ENCODE results near the gene TESK2.
"Not testable (repeated sequence)": the region's sequence is repeated elsewhere in the genome, so short reads cannot be mapped to it uniquely, and the experiment has no call there.

The TESK2 gene

DNA sequence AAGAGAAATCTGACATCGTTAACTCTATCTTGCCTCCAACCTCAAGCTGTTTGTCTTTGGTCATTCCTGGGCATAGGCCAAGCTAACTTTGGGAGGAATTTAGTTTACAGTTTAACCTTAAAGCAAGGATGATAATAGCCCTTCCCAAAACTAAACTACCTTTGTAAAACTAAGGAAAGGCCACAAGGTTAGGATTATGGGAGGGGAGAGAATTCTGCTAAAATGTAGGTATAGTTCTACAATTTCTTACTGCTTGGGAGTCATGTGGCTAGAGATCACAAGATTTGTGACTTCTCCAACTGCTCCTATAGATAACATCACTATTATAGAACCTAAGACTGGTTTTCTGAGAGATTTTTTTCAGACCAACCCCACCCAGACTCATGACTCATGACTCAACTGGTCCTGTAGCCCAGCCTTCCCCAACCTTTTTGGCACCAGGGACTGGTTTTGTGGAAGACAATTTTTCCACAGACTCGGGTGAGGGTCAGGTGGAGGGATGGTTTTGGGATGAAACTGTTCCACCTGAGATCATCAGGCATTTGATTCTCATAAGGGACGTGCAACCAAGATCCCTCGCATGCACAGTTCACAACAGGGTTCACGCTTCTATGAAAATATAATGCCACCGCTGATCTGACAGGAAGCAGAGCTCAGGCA is 80.0 kb downstream of the TESK2 start:
- no peak for DNase-seq

DNA sequence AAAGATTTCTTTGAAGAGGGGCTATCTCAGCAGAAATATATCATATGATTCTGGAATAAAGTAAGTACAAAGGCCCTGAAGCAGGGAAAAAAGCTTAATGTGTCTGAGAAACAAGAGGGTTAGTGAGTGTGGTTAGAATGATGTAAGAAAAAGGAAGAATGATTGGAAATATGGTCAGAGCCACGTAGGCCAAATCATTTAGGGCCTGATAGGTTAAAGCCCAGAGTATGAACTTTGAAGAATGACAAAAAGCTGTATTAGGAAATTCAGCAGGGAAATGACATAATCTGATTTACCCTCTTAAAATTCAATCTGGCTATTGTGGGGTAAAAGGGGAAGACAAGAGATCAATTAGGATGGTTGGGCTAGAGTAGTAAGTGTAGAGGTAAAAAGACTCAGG is 81.7 kb downstream of the TESK2 start:
- DNase-seq = no peak

DNA sequence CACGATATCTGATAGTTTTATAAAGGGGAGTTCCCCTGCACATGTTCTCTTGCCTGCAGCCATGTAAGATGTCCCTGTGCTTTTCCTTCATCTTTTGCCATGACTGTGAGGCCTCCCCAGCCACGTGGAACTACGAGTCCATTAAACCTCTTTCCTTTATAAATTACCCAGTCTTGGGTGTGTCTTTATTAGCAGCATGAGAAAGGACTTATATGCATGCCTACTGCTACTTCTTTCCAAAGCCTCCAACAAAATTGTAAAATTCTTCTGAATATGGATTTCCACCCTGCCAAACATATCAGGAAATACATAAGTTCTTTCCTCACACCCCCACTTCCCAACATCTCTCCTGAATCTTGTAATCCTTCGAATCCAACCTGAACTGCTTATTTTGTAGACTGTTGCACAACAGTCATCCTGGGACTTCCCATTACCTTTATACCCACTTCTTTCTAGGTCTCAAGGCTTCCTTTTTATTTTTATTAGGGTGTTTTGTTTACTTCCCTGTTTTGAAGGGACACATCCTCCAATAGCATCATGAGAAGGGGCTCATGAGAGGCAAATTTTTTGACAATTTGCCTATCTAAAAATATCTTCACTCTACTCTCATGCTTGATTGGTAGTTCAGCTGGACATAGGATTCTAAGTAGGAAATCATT is 83.2 kb downstream of the TESK2 start:
- peak; percentile 13 to 43 for DNase-seq

- DNase-seq = no peak
Measured at GRCh38 chr1:45405636-45406035, 85.3 kb downstream of the TESK2 start.

DNA sequence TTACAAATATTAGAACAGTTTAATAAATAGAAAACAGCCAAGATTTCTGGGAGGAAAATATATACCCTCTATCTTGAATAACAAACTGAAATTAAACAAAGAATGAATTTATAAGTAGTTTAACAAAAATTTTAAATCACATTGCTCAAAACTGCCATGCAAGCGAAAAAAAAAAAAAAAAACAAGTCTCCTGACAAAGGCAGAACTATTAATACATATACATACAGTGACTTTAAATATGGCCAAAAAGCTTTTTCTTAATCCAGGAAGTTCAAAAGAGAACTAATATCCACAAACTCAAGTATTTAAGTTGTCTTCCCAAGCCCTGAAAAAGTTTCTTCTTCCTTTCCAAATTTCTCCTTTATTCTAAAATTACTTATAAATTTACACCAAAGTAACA is 87.2 kb downstream of the TESK2 start:
- DNase-seq = no peak

DNA sequence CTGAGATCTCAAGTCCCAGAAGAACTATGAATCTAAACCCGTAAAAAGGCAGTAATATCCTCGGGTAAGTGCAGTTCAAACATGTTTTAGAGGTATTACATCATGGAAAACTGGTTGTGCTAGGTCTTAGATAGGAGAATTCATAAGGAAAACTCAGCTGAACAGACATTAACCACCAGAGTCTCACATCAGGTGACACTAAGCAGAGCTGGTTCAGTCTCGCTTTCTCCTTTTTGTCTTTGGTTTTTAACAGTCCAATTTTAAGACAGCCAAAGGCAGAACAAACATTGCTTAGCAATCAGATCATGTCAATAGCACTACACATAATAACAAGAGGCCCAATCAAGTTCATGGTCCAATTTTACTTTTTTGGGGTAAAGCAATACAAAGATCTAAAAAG is 87.7 kb downstream of the TESK2 start:
- DNase-seq = no peak

- no peak for DNase-seq
Measured at GRCh38 chr1:45401524-45401923, 89.4 kb downstream of the TESK2 start.

DNA sequence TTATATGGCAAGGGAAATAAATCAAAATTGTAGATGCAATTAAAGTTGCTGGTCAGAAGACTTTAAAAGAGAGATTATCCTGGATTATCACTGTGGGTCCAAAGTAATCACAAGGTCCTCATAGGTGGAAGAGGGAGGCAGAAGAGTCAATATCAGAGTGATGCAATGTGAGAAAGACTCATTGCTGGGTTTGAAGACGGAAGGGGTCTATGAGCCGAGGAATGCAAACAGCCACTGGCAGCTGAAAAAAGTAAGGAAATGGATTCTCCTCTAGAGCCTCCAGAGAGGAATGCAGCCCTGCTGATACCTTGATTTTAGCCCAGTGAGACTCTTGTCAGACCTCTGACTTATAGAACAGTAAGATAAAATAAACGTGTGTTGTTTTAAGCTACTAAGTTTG is 90.9 kb downstream of the TESK2 start:
- DNase-seq = no peak

GRCh38 chr1:45397285-45397684 is 93.7 kb downstream of the TESK2 start:
- no peak for DNase-seq

DNA sequence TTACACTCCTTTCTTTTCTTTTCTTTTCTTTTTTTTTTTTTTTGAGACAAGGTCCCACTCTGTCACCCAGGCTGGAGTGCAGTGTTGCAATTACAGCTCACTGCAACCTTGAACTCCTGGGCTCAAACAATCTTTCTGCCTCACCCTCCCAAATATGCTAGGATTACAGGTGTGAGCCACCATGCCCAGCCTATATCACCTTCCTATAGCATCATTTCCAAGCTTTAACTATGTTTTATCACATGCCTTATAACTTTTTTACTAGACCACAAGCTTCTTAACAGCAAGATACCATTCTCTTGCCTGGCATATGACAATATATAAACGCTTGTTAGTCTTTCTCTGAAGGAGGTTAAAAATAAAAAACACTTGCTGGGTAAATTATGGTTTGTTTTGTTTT is 95.4 kb downstream of the TESK2 start:
- no peak for DNase-seq

DNA sequence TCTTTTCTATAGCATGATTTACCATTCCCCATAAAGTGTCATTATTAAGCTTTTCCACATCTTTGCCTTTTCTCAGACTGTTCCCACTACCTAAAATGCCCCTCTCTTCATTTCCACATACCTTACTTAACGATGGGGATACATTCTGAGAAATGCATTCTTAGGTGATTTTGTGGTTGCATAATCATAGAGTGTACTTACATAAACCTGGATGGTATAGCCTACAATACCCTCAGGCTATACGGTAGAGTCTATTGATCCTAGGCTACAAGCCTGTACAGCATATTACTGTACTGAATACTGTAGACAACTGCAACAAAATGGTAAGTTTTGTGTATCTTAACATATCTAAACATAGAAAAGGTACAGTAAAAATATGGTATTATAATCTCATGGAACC is 95.9 kb downstream of the TESK2 start:
- DNase-seq = no peak

DNA sequence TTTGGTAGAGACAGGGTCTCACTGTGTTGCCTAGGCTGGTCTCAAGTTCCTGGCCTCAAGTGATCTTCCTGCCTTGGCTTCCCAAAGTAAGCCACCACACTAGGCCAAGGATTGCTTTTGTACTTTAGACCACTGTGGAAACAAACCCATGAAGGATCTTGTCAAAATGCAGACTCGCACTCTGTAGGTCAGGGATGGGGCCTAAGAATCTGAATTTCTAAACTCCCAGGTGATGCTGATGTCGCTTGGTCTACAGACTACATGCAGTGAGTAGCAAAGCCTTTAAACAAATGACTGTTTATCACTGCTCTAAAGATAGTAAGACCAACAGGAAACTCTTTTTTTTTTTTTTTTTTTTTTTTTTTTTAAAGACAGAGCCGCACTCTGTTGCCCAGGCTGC is 96.6 kb downstream of the TESK2 start:
- no peak for DNase-seq

GRCh38 chr1:45393718-45394302 is 97.2 kb downstream of the TESK2 start:
- DNase-seq = no peak

GRCh38 chr1:45386219-45386618 is 104.7 kb downstream of the TESK2 start:
- no peak for DNase-seq

- DNase-seq = peak; percentile 67 to 68
Measured at GRCh38 chr1:45385302-45385701, 105.7 kb downstream of the TESK2 start.

- DNase-seq = not testable (repeated sequence)
Measured at GRCh38 chr1:45384213-45384612, 106.8 kb downstream of the TESK2 start.

DNA sequence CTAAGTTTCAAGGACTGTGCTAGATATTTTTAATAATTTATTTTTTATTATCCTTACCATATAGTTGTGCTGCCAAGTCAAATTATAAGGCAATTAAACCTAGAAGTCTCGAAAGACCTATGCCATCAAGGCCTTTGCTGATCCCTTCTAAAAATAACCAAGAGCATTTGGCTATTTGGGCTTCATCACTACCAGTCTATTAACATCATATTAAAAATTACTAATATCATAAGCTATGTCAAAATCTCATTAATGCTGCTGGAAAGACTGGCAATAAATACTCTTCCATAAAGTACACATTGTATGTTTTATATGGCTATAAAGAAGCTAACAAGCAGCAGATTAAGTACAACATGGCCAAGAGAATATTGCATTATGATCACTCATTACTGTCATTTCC is 107.8 kb downstream of the TESK2 start:
- no peak for DNase-seq

DNA sequence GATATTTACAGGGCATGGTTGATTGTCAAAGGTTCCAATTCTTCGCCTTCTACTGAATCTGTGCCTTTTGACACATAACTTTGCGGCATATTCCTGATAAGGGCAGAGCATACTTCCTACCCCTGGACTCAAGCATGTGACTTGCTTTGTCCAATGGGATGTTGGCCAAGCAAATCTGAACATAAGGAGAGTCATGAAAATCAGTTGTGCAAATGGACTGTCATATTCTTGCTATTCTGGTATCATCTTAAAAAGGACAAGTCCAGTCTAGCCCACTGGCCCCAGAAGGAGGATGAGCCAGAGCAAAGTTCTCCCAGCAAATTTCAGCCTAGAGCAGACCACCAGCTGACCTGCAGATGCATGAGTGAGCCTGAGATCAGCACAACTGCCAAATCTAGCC is 109.7 kb downstream of the TESK2 start:
- no peak for DNase-seq

DNA sequence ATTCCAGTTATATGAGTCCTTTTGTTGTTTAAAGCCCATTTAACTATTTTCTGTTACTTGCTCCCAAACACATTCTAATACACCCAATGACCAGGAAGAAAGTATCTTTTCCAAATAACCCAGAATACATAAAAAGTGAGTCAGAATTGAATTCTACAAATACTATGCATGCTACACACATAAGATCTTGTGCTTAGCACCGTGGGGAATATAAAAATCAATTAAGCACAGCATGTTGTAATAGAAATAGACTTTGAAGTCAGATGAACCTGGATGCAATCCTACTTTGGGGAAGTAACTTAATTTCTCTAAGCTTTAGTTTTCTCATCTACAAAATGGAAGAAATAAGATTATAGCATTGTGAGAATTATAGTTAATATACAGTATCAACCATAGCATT is 110.2 kb downstream of the TESK2 start:
- no peak for DNase-seq

DNA sequence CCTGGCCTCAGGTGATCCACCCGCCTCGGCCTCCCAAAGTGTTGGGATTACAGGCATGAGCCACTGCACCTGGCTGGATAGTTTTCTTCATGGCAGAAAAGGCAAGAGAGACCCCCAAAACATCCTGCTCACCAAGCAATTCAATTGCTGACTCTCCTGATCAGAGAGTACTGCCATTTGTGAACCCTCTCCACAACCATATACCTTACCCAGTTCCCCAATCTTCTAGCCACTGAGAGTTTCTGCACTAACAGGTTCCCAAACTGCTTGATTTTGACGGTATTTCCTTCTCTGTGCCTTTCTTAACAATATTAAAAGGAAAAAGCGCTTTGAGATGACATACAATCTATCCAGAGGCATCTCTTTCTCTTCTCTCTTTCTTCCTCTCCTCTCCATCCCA is 110.8 kb downstream of the TESK2 start:
- DNase-seq = no peak

- no peak for DNase-seq
Measured at GRCh38 chr1:45379524-45379923, 111.4 kb downstream of the TESK2 start.

DNA sequence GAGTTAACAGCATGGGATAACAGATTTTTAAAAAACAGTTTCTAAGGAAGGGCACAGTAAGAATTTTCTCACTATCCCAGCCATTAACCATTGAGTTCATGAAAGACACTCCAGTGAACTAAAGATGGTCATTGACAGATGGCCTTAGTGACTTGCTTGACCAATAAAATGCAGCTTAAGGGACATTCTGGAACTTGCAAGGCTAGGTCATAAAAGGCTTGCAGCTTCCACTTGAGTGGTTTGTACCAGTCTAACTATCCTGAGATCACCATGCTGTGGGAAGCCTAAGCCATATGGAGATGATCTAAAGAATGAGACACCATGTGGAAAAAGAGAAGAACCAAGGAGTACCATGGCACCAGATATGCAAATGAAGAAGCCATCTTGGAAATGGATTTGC is 112.8 kb downstream of the TESK2 start:
- DNase-seq = no peak

DNA sequence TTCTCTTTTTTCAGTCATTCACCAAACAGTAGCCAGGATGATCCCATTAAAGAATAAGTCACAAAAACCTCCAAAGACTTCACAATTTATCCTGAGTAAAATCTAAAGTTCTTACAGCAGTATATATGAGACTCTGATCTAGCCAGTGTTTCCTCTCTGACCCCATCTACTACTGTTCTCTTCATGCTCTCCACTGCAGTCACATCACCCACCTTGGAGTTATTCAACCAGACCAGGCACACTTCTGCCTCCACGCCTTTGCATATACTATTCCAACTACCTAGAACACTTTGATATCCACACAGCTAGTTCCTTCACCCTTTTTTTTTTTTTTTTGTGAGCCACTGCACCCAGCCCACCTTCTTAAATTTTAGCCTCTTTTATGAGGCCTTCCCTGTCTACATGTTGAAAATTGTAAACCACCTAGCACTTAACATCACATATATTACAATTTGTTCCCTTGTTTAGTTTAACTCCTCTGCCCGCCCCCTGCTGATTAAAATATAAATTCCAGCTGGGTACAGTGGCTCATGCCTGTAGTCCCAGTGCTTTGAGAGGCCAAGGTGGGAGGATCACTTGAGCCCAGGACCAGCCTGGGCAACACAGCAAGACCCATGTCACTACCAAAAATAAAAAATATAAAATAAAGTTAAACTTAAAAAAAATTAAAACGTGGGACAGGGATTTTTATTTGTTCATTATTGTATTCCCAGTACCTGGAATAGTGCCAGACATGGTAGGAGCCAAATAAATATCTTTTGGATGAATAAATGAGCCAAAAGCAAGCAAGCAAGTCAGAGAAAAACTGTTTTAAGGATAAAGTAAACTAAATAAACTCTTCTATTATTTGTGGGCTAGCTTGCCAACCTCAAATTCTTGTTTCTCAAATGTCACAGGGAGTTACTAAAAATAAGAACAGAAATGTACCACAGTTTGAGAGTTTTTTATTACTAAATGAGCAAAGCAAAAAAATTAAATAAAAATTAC is 115.6 kb downstream of the TESK2 start:
- no peak for DNase-seq

Data from NCI-H526 (cell line).